Coronary artery (tissue), 2 donors: ENCODE results near the gene FLCN.
A peak's percentile ranks its signal among the peaks of the same experiment; 100 is the strongest.

ENCODE experiments used
- DNase-seq: peaks from one replicate; pipeline ENCODE4 v3.0.0-alpha.2; 2017; ENCODE audit warnings: low spot score
- H3K27ac ChIP-seq, 2 donors: fragments of 200-600 bp; sonication (generic); one replicate each; pipeline ENCODE4 v1.5.1; 2016 to 2019
- H3K4me3 ChIP-seq: fragments of 200-600 bp; sonication (generic); 2 replicates; pipeline ENCODE4 v1.5.1; 2016; ENCODE audit warnings: mild to moderate bottlenecking, moderate library complexity
- TF ChIP-seq, protein P1 (sequence below): fragments of 200-600 bp; sonication (generic); IDR thresholded peaks from one replicate; pipeline ENCODE4 v1.5.1; 2019; ENCODE audit warnings: antibody characterized with exemption

The FLCN gene

DNA sequence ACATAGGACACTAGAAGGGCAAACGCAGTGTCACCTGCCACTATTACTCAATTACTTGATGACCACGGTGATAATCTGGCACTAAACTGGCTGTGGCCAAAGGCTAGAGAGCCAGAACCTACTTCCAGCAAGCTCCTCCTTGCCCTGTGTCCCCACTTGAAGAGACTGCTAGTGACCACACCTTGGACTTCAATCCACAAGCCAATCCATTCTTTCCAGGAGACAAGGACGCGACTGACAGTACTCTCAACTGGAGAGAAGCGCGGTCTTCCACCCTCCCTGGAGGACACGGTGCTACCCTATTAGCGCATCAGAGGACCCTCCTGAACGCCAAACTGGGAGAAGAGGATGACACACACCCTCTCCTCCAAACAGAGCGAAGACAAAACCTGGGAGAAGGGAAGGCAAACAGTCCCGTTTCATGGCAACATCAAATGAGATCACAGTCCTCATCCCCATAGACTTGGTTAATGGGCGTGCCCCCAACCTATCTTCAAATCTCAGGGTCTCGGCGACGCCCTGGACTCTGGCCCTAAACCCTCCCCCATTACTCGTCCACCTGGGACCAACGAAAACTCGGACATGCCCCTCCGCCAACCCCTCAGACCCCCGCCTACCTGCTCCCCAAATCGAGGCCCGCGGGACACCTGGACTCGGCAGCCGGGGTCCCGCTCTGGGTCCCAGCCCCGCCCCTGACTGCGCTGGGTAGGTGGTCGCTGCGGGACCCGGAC lies 508 bp downstream of the FLCN start:
- TF ChIP-seq, protein P1, sequence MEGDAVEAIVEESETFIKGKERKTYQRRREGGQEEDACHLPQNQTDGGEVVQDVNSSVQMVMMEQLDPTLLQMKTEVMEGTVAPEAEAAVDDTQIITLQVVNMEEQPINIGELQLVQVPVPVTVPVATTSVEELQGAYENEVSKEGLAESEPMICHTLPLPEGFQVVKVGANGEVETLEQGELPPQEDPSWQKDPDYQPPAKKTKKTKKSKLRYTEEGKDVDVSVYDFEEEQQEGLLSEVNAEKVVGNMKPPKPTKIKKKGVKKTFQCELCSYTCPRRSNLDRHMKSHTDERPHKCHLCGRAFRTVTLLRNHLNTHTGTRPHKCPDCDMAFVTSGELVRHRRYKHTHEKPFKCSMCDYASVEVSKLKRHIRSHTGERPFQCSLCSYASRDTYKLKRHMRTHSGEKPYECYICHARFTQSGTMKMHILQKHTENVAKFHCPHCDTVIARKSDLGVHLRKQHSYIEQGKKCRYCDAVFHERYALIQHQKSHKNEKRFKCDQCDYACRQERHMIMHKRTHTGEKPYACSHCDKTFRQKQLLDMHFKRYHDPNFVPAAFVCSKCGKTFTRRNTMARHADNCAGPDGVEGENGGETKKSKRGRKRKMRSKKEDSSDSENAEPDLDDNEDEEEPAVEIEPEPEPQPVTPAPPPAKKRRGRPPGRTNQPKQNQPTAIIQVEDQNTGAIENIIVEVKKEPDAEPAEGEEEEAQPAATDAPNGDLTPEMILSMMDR: no peak
- no peak for DNase-seq
- Histone ChIP-seq H3K27ac (peak overlapping the region; percentile 93 to 96), H3K4me3 (peak overlapping the region; percentile 79)

DNA sequence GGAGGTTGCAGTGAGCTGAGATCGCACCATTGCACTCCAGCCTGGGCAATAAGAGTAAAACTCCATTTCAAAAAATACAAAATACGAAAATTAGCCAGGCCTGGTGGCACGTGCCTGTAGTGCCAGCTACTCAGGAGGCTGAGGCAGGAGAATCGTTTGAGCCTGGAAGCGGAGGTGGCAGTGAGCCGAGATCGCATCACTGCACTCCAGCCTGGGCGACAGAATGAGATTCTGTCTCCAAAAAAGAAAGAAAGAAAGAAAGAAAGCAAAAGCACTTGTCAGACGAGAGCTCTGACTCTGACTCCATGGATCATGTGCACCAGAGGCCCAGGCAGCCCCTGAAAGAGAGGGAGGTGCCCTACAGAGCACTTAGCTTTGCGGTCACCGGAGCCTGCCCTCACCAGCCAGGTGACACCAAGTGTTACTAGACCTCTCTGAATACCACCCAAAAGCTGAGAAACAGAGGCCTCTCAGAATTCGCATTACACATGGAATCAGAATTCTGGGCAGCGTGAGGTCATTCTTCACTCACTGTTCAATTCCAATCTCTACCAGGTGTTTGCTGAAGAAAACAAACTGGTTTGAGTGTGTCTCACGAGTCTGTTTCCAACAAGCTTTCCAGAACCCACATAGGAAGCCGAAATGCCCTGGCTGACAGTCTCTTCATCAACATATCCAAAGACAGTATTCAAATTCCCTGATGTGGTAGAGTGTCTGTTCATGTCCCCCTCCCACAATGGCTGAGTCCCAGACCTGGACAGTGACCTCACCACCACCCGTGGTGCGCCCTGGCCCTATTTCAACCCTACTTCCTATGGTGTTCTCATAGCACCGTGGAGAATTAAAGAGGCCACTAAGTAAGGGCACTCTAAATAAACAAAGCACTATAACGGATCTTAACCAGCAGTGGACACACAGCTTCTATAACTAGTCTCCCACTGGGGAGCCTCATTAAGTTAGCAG lies 1.5 kb downstream of the FLCN start:
- no peak for DNase-seq

GRCh38 chr17:17232303-17232621 lies 4.7 kb downstream of the FLCN start:
- Histone ChIP-seq H3K4me3 (no peak overlapping the region), H3K27ac (no peak overlapping the region)
- TF ChIP-seq, protein P1: no peak
- no peak for DNase-seq

More for the DNA sequence above, 1.5 kb downstream of the FLCN start:
- Histone ChIP-seq H3K4me3 (peak overlapping the region; percentile 79), H3K27ac (peak overlapping the region; percentile 20 to 93)
- TF ChIP-seq, protein P1: no peak

DNA sequence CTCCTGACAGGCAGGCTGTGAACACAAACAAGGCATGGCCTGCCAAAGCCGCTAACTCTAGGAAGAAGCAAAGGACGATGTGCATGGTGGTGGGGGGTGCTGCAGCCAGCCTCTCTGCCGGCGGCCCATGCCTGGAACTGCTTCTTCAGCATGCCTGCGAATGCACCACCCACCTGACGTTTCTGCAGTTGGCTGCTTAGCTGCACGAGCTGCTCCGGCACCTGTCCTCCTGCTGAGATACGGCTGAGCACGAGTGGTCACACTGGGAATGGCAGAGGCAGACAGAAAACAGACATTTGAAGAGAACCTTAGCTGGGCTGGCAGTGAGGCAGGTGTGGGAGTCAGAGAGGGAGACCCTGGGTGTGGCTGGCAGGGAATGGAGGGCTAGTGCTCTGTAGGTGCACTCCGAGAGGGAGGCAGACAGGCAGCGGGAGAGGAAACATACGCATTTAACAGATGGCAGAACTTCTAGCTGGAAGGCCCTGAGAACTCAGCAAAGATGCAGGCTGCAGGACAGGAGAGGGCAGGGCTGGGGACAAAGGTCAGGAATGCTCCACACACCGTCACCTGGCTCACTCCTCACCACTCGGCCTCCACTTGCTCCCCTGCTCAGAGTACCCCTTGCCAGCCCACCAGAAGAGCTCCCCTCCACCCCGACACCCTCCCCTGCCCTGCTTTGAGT lies 5.2 kb downstream of the FLCN start:
- no peak overlapping the region for H3K4me3 ChIP-seq
- no peak for DNase-seq
- TF ChIP-seq, protein P1: no peak

DNA sequence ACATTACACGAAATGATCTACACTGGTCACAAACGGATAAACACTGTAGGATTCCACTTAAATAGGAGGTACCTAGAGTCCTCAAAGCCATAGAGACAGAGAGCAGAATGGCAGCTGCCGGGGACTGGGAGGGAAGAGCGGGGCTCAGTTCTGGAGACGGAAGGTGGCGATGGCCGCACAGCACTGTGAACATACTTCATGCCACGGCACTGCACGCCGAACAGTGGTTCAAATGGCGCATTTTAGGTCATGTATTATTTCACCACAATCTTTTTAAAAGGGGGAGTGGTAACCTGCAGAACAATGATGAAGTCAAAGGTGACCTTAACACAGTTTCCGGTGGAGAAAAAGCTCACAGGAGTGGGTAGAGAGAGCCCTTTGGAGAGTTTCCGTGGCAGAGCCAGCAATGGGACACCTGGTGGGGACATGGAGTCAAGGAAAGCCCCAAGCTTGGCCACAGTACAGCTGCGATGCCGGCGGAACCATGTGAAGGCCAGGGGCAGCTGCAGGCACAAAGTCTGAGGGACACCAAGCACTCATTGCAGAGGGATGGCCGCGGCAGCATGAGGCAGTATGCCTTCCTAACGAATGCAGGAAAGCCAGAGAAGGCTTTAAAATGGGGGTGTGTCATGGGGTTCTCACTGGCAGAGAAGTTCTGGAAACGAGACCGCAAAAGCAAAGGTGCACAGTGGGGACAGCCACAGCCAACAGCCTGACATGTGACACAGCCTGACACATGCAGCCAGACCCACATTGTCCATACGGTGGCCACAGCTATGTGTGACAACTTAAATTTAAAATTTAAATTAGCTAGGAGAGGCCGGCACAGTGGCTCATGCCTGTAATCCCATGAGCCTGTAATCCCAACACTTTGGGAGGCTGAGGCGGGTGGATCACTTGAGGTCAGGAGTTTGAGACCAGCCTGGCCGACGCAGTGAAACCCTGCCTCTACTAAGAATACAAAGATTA lies 7.3 kb downstream of the FLCN start:
- TF ChIP-seq, protein P1: no peak
- Histone ChIP-seq H3K27ac (no peak overlapping the region), H3K4me3 (no peak overlapping the region)
- no peak for DNase-seq

More for the DNA sequence above, 5.2 kb downstream of the FLCN start:
- H3K27ac ChIP-seq: no peak overlapping the region
